GM12872 (cell line): Measurements from ENCODE around the gene CCNE1.

Experiments
- CTCF ChIP-seq: IDR thresholded peaks from 3 replicates; pipeline ENCODE4 v1.5.1; 2011; ENCODE audit warnings: low read depth, mild to moderate bottlenecking, low read length, moderate library complexity; ENCODE audit not compliant: insufficient read depth

The CCNE1 gene

GRCh38 chr19:29812080-29812880, 489 bp downstream of the CCNE1 start:
- TF ChIP-seq CTCF = no peak

- no peak for TF ChIP-seq CTCF
These were observed 1.1 kb downstream of the CCNE1 start for GRCh38 chr19:29812881-29813275.

- TF ChIP-seq CTCF = no peak
These were observed 1.9 kb downstream of the CCNE1 start for GRCh38 chr19:29813642-29814041.

- TF ChIP-seq CTCF = no peak
These were observed 3.4 kb downstream of the CCNE1 start for GRCh38 chr19:29815231-29815630.

GRCh38 chr19:29817316-29817715, 5.5 kb downstream of the CCNE1 start:
- no peak for TF ChIP-seq CTCF

- TF ChIP-seq CTCF = no peak
These were observed 7.5 kb downstream of the CCNE1 start for GRCh38 chr19:29819300-29819699.

- TF ChIP-seq CTCF = no peak
These were observed 8.2 kb downstream of the CCNE1 start for GRCh38 chr19:29819986-29820385.
